Measurements from ENCODE around the gene SLC22A23. TPM values are rescaled to one million over a fixed set of nuclear protein-coding genes. Genes with fewer than 3 reads are reported as not detected.

The SLC22A23 gene
- total RNA-seq, 2 experiments from 2014 or later = 0.75 to 0.83 TPM

- Mint-ChIP-seq H3K27ac (no peak overlapping the region), H3K4me3 (no peak overlapping the region), H3K9me3 (no peaks in the 10 kb centered on the region), H3K36me3 (ENCODE audit: low read depth) (no peaks in the 10 kb centered on the region), H3K4me1 (peaks cover 18% of the 10 kb centered on the region), H3K27me3 (peaks cover 18% of the 10 kb centered on the region)
- ChIA-PET POLR2A (no interaction called here), CTCF (no interaction called here)
- DNase-seq = no peak
Measured at GRCh38 chr6:3317741-3318211, 139.1 kb downstream of the SLC22A23 start.

- no peaks in the 10 kb centered on the region for H3K9me3 Mint-ChIP-seq
- no peak overlapping the region for H3K27ac Mint-ChIP-seq
- H3K36me3 Mint-ChIP-seq (ENCODE audit: low read depth) = no peaks in the 10 kb centered on the region
- ChIA-PET CTCF (no interaction called here), POLR2A (no interaction called here)
- H3K4me3 Mint-ChIP-seq = no peak overlapping the region
- DNase-seq = no peak
- peaks cover 18% of the 10 kb centered on the region for H3K4me1 Mint-ChIP-seq
- peaks cover 18% of the 10 kb centered on the region for H3K27me3 Mint-ChIP-seq
Measured at GRCh38 chr6:3316818-3317217, 140.0 kb downstream of the SLC22A23 start.

GRCh38 chr6:3316331-3316730 is 140.5 kb downstream of the SLC22A23 start:
- H3K27ac Mint-ChIP-seq = no peak overlapping the region
- POLR2A ChIA-PET = no interaction called here
- H3K36me3 Mint-ChIP-seq (ENCODE audit: low read depth) = no peaks in the 10 kb centered on the region
- peaks cover 18% of the 10 kb centered on the region for H3K27me3 Mint-ChIP-seq
- no peak for DNase-seq
- H3K4me1 Mint-ChIP-seq = peaks cover 18% of the 10 kb centered on the region
- H3K9me3 Mint-ChIP-seq = no peaks in the 10 kb centered on the region
- CTCF ChIA-PET = no interaction called here
- H3K4me3 Mint-ChIP-seq = no peak overlapping the region

GRCh38 chr6:3315841-3316240 is 141.0 kb downstream of the SLC22A23 start:
- H3K4me1 Mint-ChIP-seq = peaks cover 18% of the 10 kb centered on the region
- no peak overlapping the region for H3K27ac Mint-ChIP-seq
- H3K27me3 Mint-ChIP-seq = peaks cover 18% of the 10 kb centered on the region
- ChIA-PET CTCF (no interaction called here), POLR2A (no interaction called here)
- H3K9me3 Mint-ChIP-seq = no peaks in the 10 kb centered on the region
- DNase-seq = no peak
- no peak overlapping the region for H3K4me3 Mint-ChIP-seq
- no peaks in the 10 kb centered on the region for H3K36me3 Mint-ChIP-seq (ENCODE audit: low read depth)

GRCh38 chr6:3314621-3315467 is 142.0 kb downstream of the SLC22A23 start:
- Mint-ChIP-seq H3K36me3 (ENCODE audit: low read depth) (no peaks in the 10 kb centered on the region), H3K9me3 (no peaks in the 10 kb centered on the region), H3K27ac (no peak overlapping the region), H3K4me1 (peaks cover 18% of the 10 kb centered on the region), H3K27me3 (peaks cover 18% of the 10 kb centered on the region), H3K4me3 (no peak overlapping the region)
- ChIA-PET POLR2A (no interaction called here), CTCF (no interaction called here)
- no peak for DNase-seq

- Mint-ChIP-seq H3K27ac (no peak overlapping the region), H3K9me3 (no peaks in the 10 kb centered on the region), H3K4me1 (peaks cover 17% of the 10 kb centered on the region), H3K36me3 (ENCODE audit: low read depth) (no peaks in the 10 kb centered on the region), H3K4me3 (no peak overlapping the region), H3K27me3 (peaks cover 18% of the 10 kb centered on the region)
- ChIA-PET CTCF (no interaction called here), POLR2A (no interaction called here)
- DNase-seq = no peak
Measured at GRCh38 chr6:3314176-3314575, 142.7 kb downstream of the SLC22A23 start.

GRCh38 chr6:3312604-3313231 is 144.1 kb downstream of the SLC22A23 start:
- Mint-ChIP-seq H3K4me1 (peaks cover 2% of the 10 kb centered on the region), H3K9me3 (no peaks in the 10 kb centered on the region), H3K4me3 (no peak overlapping the region), H3K36me3 (ENCODE audit: low read depth) (no peaks in the 10 kb centered on the region), H3K27ac (no peak overlapping the region), H3K27me3 (peaks cover 7% of the 10 kb centered on the region)
- POLR2A ChIA-PET = no interaction called here
- no peak for DNase-seq
- CTCF ChIA-PET = no interaction called here

GRCh38 chr6:3311826-3312225 is 145.0 kb downstream of the SLC22A23 start:
- H3K27ac Mint-ChIP-seq = no peak overlapping the region
- no peak overlapping the region for H3K4me3 Mint-ChIP-seq
- H3K9me3 Mint-ChIP-seq = no peaks in the 10 kb centered on the region
- H3K36me3 Mint-ChIP-seq (ENCODE audit: low read depth) = no peaks in the 10 kb centered on the region
- peaks cover under 1% of the 10 kb centered on the region for H3K27me3 Mint-ChIP-seq
- no peaks in the 10 kb centered on the region for H3K4me1 Mint-ChIP-seq
- DNase-seq = no peak
- ChIA-PET CTCF (no interaction called here), POLR2A (no interaction called here)

- CTCF ChIA-PET = no interaction called here
- Mint-ChIP-seq H3K27me3 (no peaks in the 10 kb centered on the region), H3K27ac (no peak overlapping the region), H3K36me3 (ENCODE audit: low read depth) (no peaks in the 10 kb centered on the region), H3K4me3 (no peak overlapping the region), H3K4me1 (no peaks in the 10 kb centered on the region), H3K9me3 (no peaks in the 10 kb centered on the region)
- POLR2A ChIA-PET = no interaction called here
- DNase-seq = no peak
Measured at GRCh38 chr6:3310703-3311102, 146.1 kb downstream of the SLC22A23 start.

- Mint-ChIP-seq H3K27me3 (no peaks in the 10 kb centered on the region), H3K27ac (no peak overlapping the region), H3K4me3 (no peak overlapping the region), H3K36me3 (ENCODE audit: low read depth) (no peaks in the 10 kb centered on the region), H3K4me1 (no peaks in the 10 kb centered on the region), H3K9me3 (no peaks in the 10 kb centered on the region)
- DNase-seq = no peak
- CTCF ChIA-PET = no interaction called here
- POLR2A ChIA-PET = no interaction called here
Measured at GRCh38 chr6:3310051-3310448, 146.8 kb downstream of the SLC22A23 start.

GRCh38 chr6:3309391-3310050 is 147.3 kb downstream of the SLC22A23 start:
- Mint-ChIP-seq H3K36me3 (ENCODE audit: low read depth) (no peaks in the 10 kb centered on the region), H3K4me1 (no peaks in the 10 kb centered on the region), H3K4me3 (no peak overlapping the region), H3K9me3 (peaks cover 2% of the 10 kb centered on the region), H3K27ac (no peak overlapping the region), H3K27me3 (no peaks in the 10 kb centered on the region)
- ChIA-PET CTCF (no interaction called here), POLR2A (no interaction called here)
- no peak for DNase-seq

GRCh38 chr6:3308106-3308505 is 148.7 kb downstream of the SLC22A23 start:
- ChIA-PET POLR2A (no interaction called here), CTCF (no interaction called here)
- no peak for DNase-seq
- Mint-ChIP-seq H3K4me1 (no peaks in the 10 kb centered on the region), H3K4me3 (no peak overlapping the region), H3K27me3 (no peaks in the 10 kb centered on the region), H3K9me3 (peaks cover 4% of the 10 kb centered on the region), H3K27ac (no peak overlapping the region), H3K36me3 (ENCODE audit: low read depth) (no peaks in the 10 kb centered on the region)

- POLR2A ChIA-PET = no interaction called here
- H3K36me3 Mint-ChIP-seq (ENCODE audit: low read depth) = no peaks in the 10 kb centered on the region
- CTCF ChIA-PET = no interaction called here
- no peaks in the 10 kb centered on the region for H3K4me1 Mint-ChIP-seq
- H3K27me3 Mint-ChIP-seq = peaks cover 6% of the 10 kb centered on the region
- DNase-seq = no peak
- no peak overlapping the region for H3K4me3 Mint-ChIP-seq
- no peak overlapping the region for H3K27ac Mint-ChIP-seq
- peaks cover 4% of the 10 kb centered on the region for H3K9me3 Mint-ChIP-seq
Measured at GRCh38 chr6:3307436-3307835, 149.4 kb downstream of the SLC22A23 start.

- H3K36me3 Mint-ChIP-seq (ENCODE audit: low read depth) = no peaks in the 10 kb centered on the region
- H3K27ac Mint-ChIP-seq = no peak overlapping the region
- no peaks in the 10 kb centered on the region for H3K4me1 Mint-ChIP-seq
- peaks cover 4% of the 10 kb centered on the region for H3K9me3 Mint-ChIP-seq
- ChIA-PET POLR2A (no interaction called here), CTCF (no interaction called here)
- H3K27me3 Mint-ChIP-seq = peaks cover 6% of the 10 kb centered on the region
- no peak for DNase-seq
- no peak overlapping the region for H3K4me3 Mint-ChIP-seq
Measured at GRCh38 chr6:3306848-3307247, 150.0 kb downstream of the SLC22A23 start.
